H1 (cell line): Measurements from ENCODE around the gene MARCHF2. TPM values are rescaled to one million over a fixed set of nuclear protein-coding genes. Genes with fewer than 3 reads are reported as not detected.

ENCODE experiments used
- CTCF ChIA-PET: fragments of 300-600 bp; sonication (Branson Sonifier 250); formaldehyde crosslinking; loops from one replicate; lab custom pipeline; 2021; ENCODE audit not compliant: partially characterized antibody; lab: Charles Lee
- POLR2A ChIA-PET: fragments of 300-600 bp; sonication (Branson Sonifier 250); formaldehyde crosslinking; loops from one replicate; lab custom pipeline; 2021; ENCODE audit warnings: inconsistent platforms; ENCODE audit not compliant: partially characterized antibody; lab: Charles Lee
- DNase-seq, 2 experiments: peaks; one replicate each; pipeline versions ENCODE4 v3.0.0 to v3.0.0-alpha.2; 2010 to 2022; ENCODE audit warnings: low spot score in 2 of 2, low read depth in 1 of 2, mixed read lengths in 1 of 2
- FAIRE-seq: peaks from 2 replicates; lab custom pipeline; 2011; peaks lifted over from hg19 to GRCh38; lab: Jason Lieb, UNC
- H2AFZ ChIP-seq: 2 replicates; pipeline ENCODE4 v1.8.1; 2012; ENCODE audit warnings: low read length, inconsistent platforms
- H2AK5ac ChIP-seq: 2 replicates; pipeline ENCODE4 v1.6.1; 2013; ENCODE audit warnings: low read depth, low read length
- H2BK120ac ChIP-seq: replicated peaks from 2 replicates; pipeline ENCODE3; 2013; ENCODE audit warnings: low read depth, low read length, inconsistent platforms
- H2BK12ac ChIP-seq: 2 replicates; pipeline ENCODE4 v1.6.1; 2013; ENCODE audit warnings: low read depth, low read length
- H2BK15ac ChIP-seq: 2 replicates; pipeline ENCODE4 v1.6.1; 2013; ENCODE audit warnings: low read length
- H2BK20ac ChIP-seq: 2 replicates; pipeline ENCODE4 v1.6.1; 2013; ENCODE audit warnings: low read length
- H2BK5ac ChIP-seq: 2 replicates; pipeline ENCODE4 v1.6.1; 2013; ENCODE audit warnings: low read depth, low read length
- H3K14ac ChIP-seq: 2 replicates; pipeline ENCODE4 v1.6.1; 2013; ENCODE audit warnings: inconsistent platforms; ENCODE audit not compliant: insufficient read length
- H3K18ac ChIP-seq: 2 replicates; pipeline ENCODE4 v1.6.1; 2013; ENCODE audit warnings: low read length; ENCODE audit errors: extremely low read depth
- H3K23ac ChIP-seq: 2 replicates; pipeline ENCODE4 v1.6.1; 2013; ENCODE audit warnings: inconsistent platforms; ENCODE audit not compliant: insufficient read length
- H3K23me2 ChIP-seq: 2 replicates; pipeline ENCODE4 v1.6.1; 2013; ENCODE audit warnings: low read depth, low read length
- H3K27ac ChIP-seq: 2 replicates; pipeline ENCODE4 v1.6.1; 2011; ENCODE audit warnings: low read depth, low read length, inconsistent platforms
- H3K27me3 ChIP-seq, 4 experiments: replicated peaks in 1 of 4; 1 replicate in 1 of 4; 2 replicates in 3 of 4; pipeline versions ENCODE4 v1.6.1 to v1.8.1; 2011 to 2013; ENCODE audit warnings: low read length in 3 of 4, mild to moderate bottlenecking in 3 of 4, inconsistent platforms in 2 of 4, mixed read lengths in 2 of 4, moderate library complexity in 1 of 4; ENCODE audit not compliant: control insufficient read depth in 3 of 4, insufficient read depth in 3 of 4; ENCODE audit errors: extremely low read depth in 1 of 4
- H3K36me3 ChIP-seq, 4 experiments: 2 replicates each; pipeline versions ENCODE4 v1.6.1 to v1.8.1; 2011 to 2013; ENCODE audit warnings: mild to moderate bottlenecking in 4 of 4, low read length in 3 of 4, moderate library complexity in 2 of 4, control low read depth in 1 of 4, inconsistent platforms in 1 of 4; ENCODE audit not compliant: insufficient read depth in 4 of 4, control insufficient read depth in 2 of 4
- H3K4ac ChIP-seq: replicated peaks from 2 replicates; pipeline ENCODE3; 2013; ENCODE audit warnings: low read length, low read depth, mixed read lengths, inconsistent platforms; ENCODE audit not compliant: insufficient read length
- H3K4me1 ChIP-seq, 4 experiments: replicated peaks in 1 of 4; 1 replicate in 1 of 4; 2 replicates in 3 of 4; pipeline versions ENCODE4 v1.6.1 to v1.8.1; 2011 to 2013; ENCODE audit warnings: low read length in 3 of 4, inconsistent platforms in 2 of 4, mixed read lengths in 1 of 4; ENCODE audit not compliant: insufficient read depth in 4 of 4, control insufficient read depth in 3 of 4
- H3K4me2 ChIP-seq, 2 experiments: 2 replicates each; pipeline versions ENCODE4 v1.6.1 to v1.8.1; 2011 to 2013; ENCODE audit warnings: low read depth in 2 of 2, low read length in 2 of 2, control low read depth in 1 of 2, inconsistent platforms in 1 of 2, mild to moderate bottlenecking in 1 of 2; ENCODE audit not compliant: insufficient read depth in 1 of 2
- H3K4me3 ChIP-seq, 4 experiments: fragments of 200-600, 300-600 bp in 1 of 4; sonication (generic), shearing (Covaris generic), sonication (Bioruptor Twin) in 1 of 4; 2 replicates each; pipeline versions ENCODE4 v1.5.1 to v1.8.1; 2011 to 2016; ENCODE audit warnings: low read length in 4 of 4, low read depth in 3 of 4, control low read depth in 2 of 4, inconsistent platforms in 2 of 4, mild to moderate bottlenecking in 2 of 4, mixed read lengths in 1 of 4, moderate library complexity in 1 of 4; ENCODE audit not compliant: insufficient read depth in 2 of 4; ENCODE audit errors: extremely low read depth in 1 of 4
- H3K56ac ChIP-seq: replicated peaks from 2 replicates; pipeline ENCODE3; 2013; ENCODE audit warnings: low read depth, mild to moderate bottlenecking, mixed read lengths, low read length, inconsistent platforms; ENCODE audit not compliant: insufficient read length
- H3K79me1 ChIP-seq: 2 replicates; pipeline ENCODE4 v1.6.1; 2013; ENCODE audit warnings: low read depth, low read length, control low read depth
- H3K79me2 ChIP-seq, 2 experiments: 2 replicates each; pipeline versions ENCODE4 v1.6.1 to v1.8.1; 2012 to 2013; ENCODE audit warnings: low read length in 2 of 2, mild to moderate bottlenecking in 2 of 2, inconsistent platforms in 1 of 2; ENCODE audit not compliant: insufficient read depth in 2 of 2, control insufficient read depth in 1 of 2
- H3K9ac ChIP-seq, 4 experiments: replicated peaks in 1 of 4; 1 replicate in 1 of 4; 2 replicates in 3 of 4; pipeline versions ENCODE4 v1.6.1 to v1.8.1; 2011 to 2013; ENCODE audit warnings: low read depth in 3 of 4, low read length in 3 of 4, control low read depth in 2 of 4, mild to moderate bottlenecking in 2 of 4, moderate library complexity in 2 of 4, inconsistent platforms in 1 of 4; ENCODE audit errors: extremely low read depth in 1 of 4
- H3K9me3 ChIP-seq, 2 experiments: 2 replicates each; pipeline versions ENCODE4 v1.6.1 to v1.8.1; 2012 to 2013; ENCODE audit warnings: mild to moderate bottlenecking in 2 of 2, moderate library complexity in 2 of 2, control low read depth in 1 of 2, inconsistent platforms in 1 of 2, low read depth in 1 of 2, low read length in 1 of 2, mixed read lengths in 1 of 2; ENCODE audit not compliant: insufficient read depth in 2 of 2
- H4K20me1 ChIP-seq, 2 experiments: replicated peaks in 1 of 2; 2 replicates each; pipeline versions ENCODE3 to v1.8.1; 2011 to 2013; ENCODE audit warnings: inconsistent platforms in 2 of 2, low read length in 2 of 2, mild to moderate bottlenecking in 1 of 2; ENCODE audit not compliant: insufficient read depth in 2 of 2, control insufficient read depth in 1 of 2
- H4K5ac ChIP-seq: 2 replicates; pipeline ENCODE4 v1.6.1; 2013; ENCODE audit warnings: low read length, low read depth, mixed read lengths, inconsistent platforms; ENCODE audit not compliant: insufficient read length
- H4K8ac ChIP-seq: 2 replicates; pipeline ENCODE4 v1.8.0; 2013; ENCODE audit warnings: mild to moderate bottlenecking, moderate library complexity, low read length, inconsistent platforms; ENCODE audit not compliant: insufficient read depth; ENCODE audit errors: extremely low read depth
- H4K91ac ChIP-seq: replicated peaks from 2 replicates; pipeline ENCODE3; 2013; ENCODE audit warnings: low read length, mixed read lengths, inconsistent platforms; ENCODE audit not compliant: insufficient read length
- CBX5 ChIP-seq: fragments of 300-800, 300-1000 bp; sonication (generic); IDR thresholded peaks from 2 replicates; pipeline ENCODE4 v1.7.1; 2016; ENCODE audit warnings: antibody characterized with exemption, low read length, low read depth
- CHD2 ChIP-seq: IDR thresholded peaks from 2 replicates; pipeline ENCODE4 v1.6.1; 2012; ENCODE audit warnings: low read length, improper control_type of control experiment
- GTF2F1 ChIP-seq: IDR thresholded peaks from 2 replicates; pipeline ENCODE4 v1.6.1; 2012; ENCODE audit warnings: low read depth, low read length, improper control_type of control experiment, borderline replicate concordance
- NANOG ChIP-seq: IDR thresholded peaks from 2 replicates; pipeline ENCODE4 v1.6.1; 2011; ENCODE audit warnings: low read length, low read depth, mild to moderate bottlenecking, inconsistent platforms; ENCODE audit not compliant: insufficient read depth, poor library complexity, severe bottlenecking
- POU5F1 ChIP-seq: IDR thresholded peaks from 2 replicates; pipeline ENCODE4 v1.6.1; 2011; ENCODE audit warnings: low read depth, mild to moderate bottlenecking, low read length, moderate library complexity
- RAD21 ChIP-seq, 2 experiments: IDR thresholded peaks in 1 of 2; conservative IDR thresholded peaks in 1 of 2; 2 replicates each; pipeline ENCODE4 v1.6.1; 2011; ENCODE audit warnings: low read depth in 2 of 2, low read length in 2 of 2, improper control_type of control experiment in 1 of 2, inconsistent platforms in 1 of 2, mild to moderate bottlenecking in 1 of 2, moderate library complexity in 1 of 2
- SIRT6 ChIP-seq: IDR thresholded peaks from one replicate; pipeline ENCODE4 v1.7.1; 2012; ENCODE audit warnings: low read length, inconsistent platforms
- SP1 ChIP-seq: IDR thresholded peaks from 2 replicates; pipeline ENCODE4 v1.6.1; 2011; ENCODE audit warnings: low read depth, low read length
- TBP ChIP-seq: IDR thresholded peaks from 2 replicates; pipeline ENCODE4 v1.6.1; 2011; ENCODE audit warnings: low read depth, low read length, improper control_type of control experiment
- TEAD4 ChIP-seq: IDR thresholded peaks from 2 replicates; pipeline ENCODE4 v1.6.1; 2012; ENCODE audit warnings: low read depth, low read length, inconsistent platforms, mixed read lengths
- WGBS, 2 experiments: shearing (Covaris generic) in 1 of 2; methylation state at CpG; one replicate each; pipeline versions ENCODE4 v1.1.6 to v1.1.7; 2013 to 2015; ENCODE audit warnings: low lambda C conversion rate in 2 of 2, mixed read lengths in 2 of 2, inconsistent platforms in 1 of 2, low coverage in 1 of 2, missing lambda C conversion rate in 1 of 2; ENCODE audit not compliant: insufficient replicate concordance in 2 of 2, insufficient coverage in 1 of 2, insufficient read length in 1 of 2; ENCODE audit errors: extremely low coverage in 1 of 2, missing lambda C conversion rate in 1 of 2; 5-methylcytosine and 5-hydroxymethylcytosine counted together
- polyA plus RNA-seq, 7 experiments: library from polyadenylated mRNA; depleted of rRNA in 3 of 7; stranded (reverse) in 5 of 7; unstranded in 2 of 7; fragments of >200 nt in 5 of 7; fragments of 200-250 nt in 2 of 7; gene quantifications; 1 replicate in 5 of 7; 2 replicates in 1 of 7; 4 replicates in 1 of 7; pipeline versions ENCODE4 v1.2.1 to v1.2.3, GENCODE V29; 2011 to 2013; ENCODE audit warnings: missing spikeins in 2 of 7, mixed read lengths in 2 of 7
- total RNA-seq: library from RNA; stranded (reverse); fragmentation: NEBNext Ultra II Directional; extraction: Animal tissue kit (Norgen Biotek cat#: 25700); gene quantifications from 2 replicates; pipeline ENCODE4 v1.2.1, GENCODE V29; 2021

Gene MARCHF2
- total and polyA plus RNA-seq, 2 of the 8 experiments (the other 6 are each of a cell fraction or from before 2014, with no cell fraction given), result 18.5 to 46.2 TPM

DNA sequence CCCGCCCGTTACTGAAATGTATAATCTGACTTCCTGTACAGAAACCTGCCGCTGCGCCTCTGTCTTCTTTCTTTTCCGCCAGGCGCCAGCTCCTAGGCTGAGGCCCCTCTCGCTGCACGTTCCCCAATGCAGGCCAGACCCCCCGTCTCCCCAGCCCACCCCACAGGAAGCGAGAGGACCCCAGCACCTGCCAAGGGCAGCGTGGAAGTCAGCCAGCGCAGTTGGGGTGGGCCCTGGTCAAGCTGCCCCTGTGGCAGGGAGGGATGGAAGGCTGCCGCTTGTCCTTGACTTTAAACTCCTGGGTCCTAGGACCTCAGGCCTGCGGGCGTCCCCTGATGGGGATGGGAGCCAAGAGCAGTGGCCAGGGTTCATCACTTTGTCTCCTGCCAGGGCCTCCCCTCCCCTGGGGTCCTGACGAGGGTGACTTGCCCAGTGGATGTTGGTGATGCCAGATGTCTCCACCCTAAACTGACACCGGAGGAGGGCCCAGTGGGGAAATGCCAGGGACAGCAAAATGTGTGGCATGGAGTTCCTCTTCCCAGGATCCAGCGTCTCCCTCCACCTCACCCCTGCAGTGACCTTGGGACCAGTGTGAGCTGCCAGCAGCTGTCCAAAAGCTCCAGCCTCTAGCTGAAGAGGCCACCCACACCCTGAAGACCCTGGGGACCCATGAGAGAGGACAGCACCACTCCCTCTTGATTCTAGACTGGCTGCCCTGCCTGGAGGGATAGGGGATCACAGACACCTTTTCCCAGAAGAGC, 8.5 kb upstream of the MARCHF2 start:
- Histone ChIP-seq H3K9ac (no peak overlapping the region), H2BK20ac (no peak overlapping the region)
- TF ChIP-seq CBX5 (no peak), SIRT6 (no peak), SP1 (no peak), CHD2 (no peak), GTF2F1 (no peak), TBP (no peak), TEAD4 (no peak), RAD21 (IDR thresholded peaks at IDR 0.05 in 1 of 2, conservative IDR thresholded peaks at IDR 0.05 in 1 of 2; ENCODE audit: low read depth in 2 of 2, low read length in 2 of 2) (no peak), POU5F1 (no peak), NANOG (no peak)

More for the DNA sequence above, 8.5 kb upstream of the MARCHF2 start:
- H2BK12ac ChIP-seq, result no peak overlapping the region
- no peak overlapping the region for H3K23ac ChIP-seq
- H4K5ac ChIP-seq, result no peak overlapping the region
- no peaks in the 10 kb centered on the region for H3K9me3 ChIP-seq
- DNase-seq (no peak), FAIRE-seq (no peak)
- no peaks in the 10 kb centered on the region for H3K27me3 ChIP-seq
- H2AFZ ChIP-seq, result no peak overlapping the region
- POLR2A ChIA-PET, result interaction anchor here (0.9 to 1.6 kb wide), 3 partner anchors 14 to 84 kb away, joined by 3 to 5 read pairs (median 3); no protein-coding TSS in a partner anchor
- WGBS, 2 experiments, result 89% methylated on average over 15 of the region's 18 CpGs; no CpG with 5 or more reads in 1 of the 2 experiments
- no peak overlapping the region for H3K4ac ChIP-seq
- no peak overlapping the region for H3K4me2 ChIP-seq
- no peaks in the 10 kb centered on the region for H3K79me2 ChIP-seq
- H2BK120ac ChIP-seq, result no peak overlapping the region
- H2BK15ac ChIP-seq, result no peak overlapping the region
- peaks cover 6% of the 10 kb centered on the region for H3K79me1 ChIP-seq
- H3K4me1 ChIP-seq, result no peaks in the 10 kb centered on the region
- H3K14ac ChIP-seq, result no peak overlapping the region
- no peak overlapping the region for H3K27ac ChIP-seq
- H4K8ac ChIP-seq, result no peak overlapping the region; the same call in 1 of the 2 replicates
- no peak overlapping the region for H2BK5ac ChIP-seq
- no peak overlapping the region for H3K56ac ChIP-seq
- no peak overlapping the region for H2AK5ac ChIP-seq
- no peak overlapping the region for H3K18ac ChIP-seq
- peaks cover 2 to 10% of the 10 kb centered on the region in 2 experiments for H4K20me1 ChIP-seq
- CTCF ChIA-PET, result interaction anchor here (0.9 to 3.5 kb wide), 6 partner anchors 10 to 56 kb away, joined by 3 to 11 read pairs (median 4); no protein-coding TSS in a partner anchor
- no peak overlapping the region for H4K91ac ChIP-seq
- H3K36me3 ChIP-seq, result peaks cover 0 to 18% (median 10%) of the 10 kb centered on the region in 4 experiments; a peak in 5 of 8 replicates
- H3K4me3 ChIP-seq, result no peak overlapping the region
- H3K23me2 ChIP-seq, result no peaks in the 10 kb centered on the region
